Smooth muscle cell (in vitro differentiated cells): ENCODE results near the gene PHEX. TPM values are rescaled to one million over a fixed set of nuclear protein-coding genes. Genes with fewer than 3 reads are reported as not detected.

Source experiments
- DNase-seq: peaks from one replicate; lab custom pipeline; 2025; ENCODE audit not compliant: unreplicated experiment; lab: John Stamatoyannopoulos, UW
- H2AFZ ChIP-seq: fragments of 200-600 bp; sonication (generic); 2 replicates; pipeline ENCODE4 v1.6.0; 2016; ENCODE audit warnings: antibody characterized with exemption, low read depth, mild to moderate bottlenecking
- H3F3A ChIP-seq: fragments of 200-600 bp; sonication (generic); 2 replicates; pipeline ENCODE4 v1.6.0; 2017; ENCODE audit warnings: antibody characterized with exemption, low read depth
- H3K27ac ChIP-seq: fragments of 200-600 bp; sonication (generic); 2 replicates; pipeline ENCODE4 v1.5.1; 2016; ENCODE audit warnings: low read depth, mild to moderate bottlenecking
- H3K27me3 ChIP-seq: fragments of 200-600 bp; sonication (generic); 2 replicates; pipeline ENCODE4 v1.6.1; 2016; ENCODE audit warnings: low read depth, mild to moderate bottlenecking
- H3K36me3 ChIP-seq: fragments of 200-600 bp; sonication (generic); 2 replicates; pipeline ENCODE4 v1.5.1; 2016; ENCODE audit warnings: low read depth
- H3K4me1 ChIP-seq: fragments of 200-600 bp; sonication (generic); 2 replicates; pipeline ENCODE4 v1.5.1; 2016; ENCODE audit warnings: low read depth
- H3K4me2 ChIP-seq: fragments of 200-600 bp; sonication (generic); 2 replicates; pipeline ENCODE4 v1.6.0; 2016; ENCODE audit warnings: mild to moderate bottlenecking
- H3K4me3 ChIP-seq: fragments of 200-600 bp; sonication (generic); 2 replicates; pipeline ENCODE4 v1.5.1; 2016; ENCODE audit warnings: mild to moderate bottlenecking
- H3K79me2 ChIP-seq: fragments of 200-600 bp; sonication (generic); 2 replicates; pipeline ENCODE4 v1.6.0; 2016; ENCODE audit warnings: low read depth, mild to moderate bottlenecking
- H3K9ac ChIP-seq: fragments of 200-600 bp; sonication (generic); 2 replicates; pipeline ENCODE4 v1.6.0; 2016; ENCODE audit warnings: low read depth
- H3K9me3 ChIP-seq: fragments of 200-600 bp; sonication (generic); replicated peaks from 2 replicates; pipeline ENCODE4 v1.5.1; 2016; ENCODE audit warnings: low read depth
- H4K20me1 ChIP-seq: fragments of 200-600 bp; sonication (generic); 2 replicates; pipeline ENCODE4 v1.6.0; 2016; ENCODE audit warnings: low read depth
- CTCF ChIP-seq: fragments of 200-600 bp; sonication (generic); IDR thresholded peaks from 2 replicates; pipeline ENCODE4 v1.5.1; 2017; ENCODE audit warnings: borderline replicate concordance, mild to moderate bottlenecking, antibody characterized with exemption; ENCODE audit not compliant: insufficient read depth, poor library complexity, severe bottlenecking
- WGBS: methylation state at CpG from one replicate; pipeline ENCODE4 v1.1.7; 2016; ENCODE audit warnings: low lambda C conversion rate; 5-methylcytosine and 5-hydroxymethylcytosine counted together
- polyA plus RNA-seq: library from polyadenylated mRNA; unstranded; fragments of >200 nt; fragmentation: Nextera tagmentation; extraction: Ambion mirVana; gene quantifications from 2 replicates; pipeline ENCODE4 v1.2.1, GENCODE V29; 2016
- total RNA-seq: library from RNA; depleted of rRNA; stranded (reverse); fragments of >200 nt; gene quantifications from 2 replicates; pipeline ENCODE4 v1.2.3, GENCODE V29; 2014

The PHEX gene
- total and polyA plus RNA-seq, 2 experiments from 2014 or later = not detected

GRCh38 chrX:22159071-22159470 lies 126.9 kb downstream of the PHEX start:
- Histone ChIP-seq H3K27ac (no peak overlapping the region), H3K36me3 (no peaks in the 10 kb centered on the region), H3K79me2 (no peaks in the 10 kb centered on the region), H3K4me1 (no peaks in the 10 kb centered on the region), H3K27me3 (no peaks in the 10 kb centered on the region), H4K20me1 (no peaks in the 10 kb centered on the region), H3K9me3 (no peaks in the 10 kb centered on the region), H3F3A (no peaks in the 10 kb centered on the region), H3K4me3 (no peak overlapping the region), H3K9ac (no peak overlapping the region), H2AFZ (no peak overlapping the region), H3K4me2 (no peak overlapping the region)
- no peak for DNase-seq
- WGBS = 71% methylated on average over 5 of the region's 5 CpGs
- TF ChIP-seq CTCF = no peak

- H2AFZ ChIP-seq = no peak overlapping the region
- H3K79me2 ChIP-seq = no peaks in the 10 kb centered on the region
- no peak overlapping the region for H3K27ac ChIP-seq
- DNase-seq = no peak
- 77% methylated on average over 3 of the region's 3 CpGs for WGBS
- H3K4me1 ChIP-seq = no peaks in the 10 kb centered on the region
- no peaks in the 10 kb centered on the region for H3K36me3 ChIP-seq
- no peak overlapping the region for H3K9ac ChIP-seq
- no peak overlapping the region for H3K4me3 ChIP-seq
- H4K20me1 ChIP-seq = no peaks in the 10 kb centered on the region
- H3F3A ChIP-seq = no peaks in the 10 kb centered on the region
- TF ChIP-seq CTCF = no peak
- H3K9me3 ChIP-seq = no peaks in the 10 kb centered on the region
- H3K27me3 ChIP-seq = no peaks in the 10 kb centered on the region
- H3K4me2 ChIP-seq = no peak overlapping the region
These were observed 131.2 kb downstream of the PHEX start for GRCh38 chrX:22163326-22163725.

- Histone ChIP-seq H3F3A (no peaks in the 10 kb centered on the region), H3K9ac (no peak overlapping the region), H3K27me3 (no peaks in the 10 kb centered on the region), H4K20me1 (no peaks in the 10 kb centered on the region), H3K36me3 (no peaks in the 10 kb centered on the region), H2AFZ (no peak overlapping the region), H3K79me2 (no peaks in the 10 kb centered on the region), H3K4me1 (no peaks in the 10 kb centered on the region), H3K9me3 (no peaks in the 10 kb centered on the region), H3K27ac (no peak overlapping the region), H3K4me3 (no peak overlapping the region), H3K4me2 (no peak overlapping the region)
- no peak for DNase-seq
- WGBS = 59% methylated on average over 3 of the region's 3 CpGs
- TF ChIP-seq CTCF = no peak
These were observed 132.8 kb downstream of the PHEX start for GRCh38 chrX:22164770-22165388.

- Histone ChIP-seq H3K4me3 (no peak overlapping the region), H3K9me3 (no peaks in the 10 kb centered on the region), H3K9ac (no peak overlapping the region), H3K4me1 (no peaks in the 10 kb centered on the region), H3K27ac (no peak overlapping the region), H4K20me1 (no peaks in the 10 kb centered on the region), H3K4me2 (no peak overlapping the region), H2AFZ (no peak overlapping the region), H3K27me3 (no peaks in the 10 kb centered on the region), H3K79me2 (no peaks in the 10 kb centered on the region), H3F3A (no peaks in the 10 kb centered on the region), H3K36me3 (no peaks in the 10 kb centered on the region)
- no peak for DNase-seq
- no peak for TF ChIP-seq CTCF
- 79% methylated on average over 4 of the region's 4 CpGs for WGBS
These were observed 133.8 kb downstream of the PHEX start for GRCh38 chrX:22165732-22166457.
